GM19463 (cell line): Measurements from ENCODE around the gene TPM4.
"Not testable (repeated sequence)": the region's sequence is repeated elsewhere in the genome, so short reads cannot be mapped to it uniquely, and the experiment has no call there.

Source experiments
- ATAC-seq: cut with Tn5 transposase; IDR thresholded peaks from one replicate; pipeline ENCODE4 v1.9.1; 2021; ENCODE audit warnings: mild to moderate bottlenecking, moderate library complexity; ENCODE audit not compliant: unreplicated experiment

Gene TPM4

GRCh38 chr19:16070366-16070990, 5.8 kb upstream of the TPM4 start:
- ATAC-seq, result no peak

GRCh38 chr19:16071072-16071691, 5.1 kb upstream of the TPM4 start:
- ATAC-seq, result no peak

DNA sequence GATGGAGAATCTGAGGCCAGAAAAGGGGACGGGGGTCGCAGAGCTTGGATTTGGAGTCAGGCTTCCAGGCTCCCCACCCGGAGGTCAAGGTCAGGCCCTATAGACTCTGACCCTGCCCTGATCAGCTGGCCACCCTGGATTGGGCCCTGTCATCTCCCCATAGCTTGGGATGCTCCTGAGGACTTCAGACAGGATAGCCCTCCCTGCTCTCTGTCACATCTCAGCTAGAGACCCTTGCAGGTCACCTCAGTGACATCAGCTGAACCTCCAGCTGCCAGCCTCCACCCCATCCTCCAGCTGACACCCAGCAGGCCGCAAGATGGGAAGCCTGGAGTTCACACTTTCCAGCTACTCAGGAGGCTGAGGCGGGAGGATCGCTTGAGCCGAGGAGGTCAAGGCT, 2.8 kb upstream of the TPM4 start:
- ATAC-seq, result no peak

- no peak for ATAC-seq
Observed at GRCh38 chr19:16073988-16074387, 2.3 kb upstream of the TPM4 start.

GRCh38 chr19:16074488-16075365, 1.6 kb upstream of the TPM4 start:
- no peak for ATAC-seq

DNA sequence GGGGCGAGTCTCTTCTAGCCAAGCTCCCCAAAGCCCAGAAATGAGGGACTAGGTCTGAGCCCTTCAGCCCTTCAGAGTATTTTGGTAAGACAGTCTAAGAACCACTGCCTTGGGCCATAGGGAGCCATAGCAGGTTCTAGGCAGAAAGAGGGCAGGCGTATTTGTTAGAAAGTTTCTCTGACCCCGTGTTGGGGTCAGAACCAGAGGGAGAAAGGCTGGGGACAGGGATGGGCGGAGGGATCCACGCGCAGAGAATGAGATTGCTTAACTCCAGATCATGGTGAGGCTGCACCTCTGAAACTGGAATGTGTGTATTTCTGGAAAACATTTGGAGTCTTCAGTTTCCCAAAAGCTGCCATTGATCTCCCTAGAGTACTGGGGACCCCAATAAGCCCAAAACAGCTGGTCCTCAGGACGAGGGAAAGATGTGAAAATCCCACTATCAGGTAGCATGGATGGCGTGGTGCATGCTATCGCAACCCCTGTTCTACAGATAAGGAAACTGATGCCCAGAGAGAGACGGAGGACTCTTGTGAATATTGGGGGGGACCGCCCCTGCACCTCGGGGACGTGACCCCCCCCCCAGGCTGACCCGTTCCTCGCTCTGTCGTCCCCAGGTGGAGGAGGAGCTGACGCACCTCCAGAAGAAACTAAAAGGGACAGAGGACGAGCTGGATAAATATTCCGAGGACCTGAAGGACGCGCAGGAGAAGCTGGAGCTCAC, 703 bp upstream of the TPM4 start:
- no peak for ATAC-seq

DNA sequence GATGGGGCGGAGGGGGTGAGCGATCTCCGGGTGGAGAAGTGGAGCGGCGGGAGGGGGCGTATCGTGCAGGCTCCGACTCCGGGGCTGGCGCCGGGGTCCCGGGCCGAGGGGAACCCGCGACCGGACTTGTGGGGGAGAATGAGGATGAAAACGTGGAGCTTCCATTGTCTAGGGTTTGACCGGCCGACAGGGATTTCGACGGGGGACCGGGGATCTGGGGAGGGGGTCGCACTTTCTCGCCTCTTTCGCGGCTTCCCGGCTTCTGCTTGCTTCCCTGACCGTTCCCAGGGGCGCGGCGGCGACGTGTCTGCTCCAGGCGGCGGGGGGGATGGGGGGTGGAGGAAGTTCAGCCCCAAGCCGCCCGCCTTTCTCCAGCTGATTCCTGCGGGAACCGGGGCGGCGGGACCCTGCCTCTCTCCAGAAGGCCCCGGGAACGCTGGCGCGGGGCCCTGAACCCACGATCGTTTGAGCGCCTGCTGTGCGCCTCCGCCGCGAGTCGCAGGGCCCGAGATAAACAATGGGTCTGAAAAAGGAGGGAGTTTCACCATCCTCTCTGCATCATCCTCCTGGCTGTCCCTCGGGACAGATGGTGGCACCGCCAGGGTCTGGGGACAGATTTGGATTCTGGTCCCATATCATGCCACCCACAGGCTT, 790 bp downstream of the TPM4 start:
- ATAC-seq, result no peak

DNA sequence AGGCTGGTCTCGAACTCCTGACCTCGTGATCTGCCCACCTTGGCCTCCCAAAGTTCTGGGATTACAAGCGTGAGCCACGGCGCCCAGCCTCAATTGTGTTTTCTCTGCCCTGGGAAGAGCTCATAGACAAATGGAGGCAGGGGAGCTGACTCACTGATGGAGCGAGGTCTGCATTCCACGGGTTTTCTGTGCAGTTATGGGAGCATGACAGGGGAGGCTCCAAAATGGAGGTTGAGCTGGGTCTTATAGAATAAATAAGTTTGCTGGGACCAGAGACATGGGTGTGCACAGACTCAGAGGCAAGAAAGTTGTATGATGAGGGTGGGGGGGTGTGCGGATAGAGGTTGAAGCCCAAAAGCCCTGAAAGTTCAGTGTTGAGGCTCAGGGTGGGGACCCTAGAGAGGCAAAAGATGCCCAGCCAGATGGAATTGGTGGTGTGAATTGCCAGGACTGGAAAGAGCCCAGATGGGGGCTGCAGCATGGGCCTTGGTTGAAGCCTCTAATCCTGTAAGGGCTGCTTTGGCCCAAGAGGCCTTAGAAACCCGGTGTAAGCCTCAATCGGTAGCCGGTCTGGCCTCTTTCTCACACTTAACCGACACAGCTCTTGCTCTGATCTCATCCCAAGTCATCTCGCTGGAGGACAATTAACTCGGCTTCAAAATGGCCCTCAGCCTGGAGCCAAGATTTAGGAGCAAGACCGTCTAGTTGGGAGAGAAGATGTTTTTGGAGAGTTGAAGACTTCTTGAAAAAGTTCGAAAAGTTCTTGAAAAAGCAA, 1.9 kb downstream of the TPM4 start:
- ATAC-seq, result no peak

- peak; percentile 38 for ATAC-seq
Observed at GRCh38 chr19:16078759-16079707, 2.7 kb downstream of the TPM4 start.

DNA sequence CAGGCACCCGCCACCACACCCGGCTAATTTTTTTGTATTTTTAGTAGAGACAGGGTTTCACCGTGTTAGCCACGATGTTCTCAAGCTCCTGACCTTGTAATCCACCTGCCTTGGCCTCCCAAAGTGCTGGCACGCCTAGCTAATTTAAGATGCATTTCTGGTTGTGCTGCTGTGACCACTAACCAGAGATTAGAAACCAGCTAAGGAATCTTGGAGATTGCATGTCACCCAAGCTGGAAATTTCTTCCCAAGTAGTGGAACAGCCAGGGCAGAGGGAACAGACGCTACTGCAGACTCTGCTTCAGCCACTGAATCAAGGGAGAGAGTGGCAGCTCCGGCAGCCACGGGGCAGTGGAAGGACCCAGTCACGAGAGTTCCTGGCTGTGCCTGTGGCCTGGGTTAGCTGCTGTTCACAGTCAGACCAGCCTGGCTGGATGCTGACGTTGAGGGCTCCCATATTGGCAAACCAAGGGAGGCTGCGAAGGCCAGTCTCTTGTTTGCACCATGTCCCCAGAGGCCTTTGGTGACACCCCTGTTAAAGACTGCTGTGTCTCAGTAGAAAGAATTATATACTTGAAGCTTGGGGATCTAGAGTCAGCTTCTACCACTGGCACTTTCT, 7.9 kb downstream of the TPM4 start:
- no peak for ATAC-seq

GRCh38 chr19:16085115-16085514, 8.8 kb downstream of the TPM4 start:
- ATAC-seq, result no peak

GRCh38 chr19:16087404-16087803, 11.1 kb downstream of the TPM4 start:
- ATAC-seq, result not testable (repeated sequence)

- ATAC-seq, result no peak
Observed at GRCh38 chr19:16087940-16088339, 11.6 kb downstream of the TPM4 start.

GRCh38 chr19:16088351-16089009, 12.2 kb downstream of the TPM4 start:
- ATAC-seq, result no peak

DNA sequence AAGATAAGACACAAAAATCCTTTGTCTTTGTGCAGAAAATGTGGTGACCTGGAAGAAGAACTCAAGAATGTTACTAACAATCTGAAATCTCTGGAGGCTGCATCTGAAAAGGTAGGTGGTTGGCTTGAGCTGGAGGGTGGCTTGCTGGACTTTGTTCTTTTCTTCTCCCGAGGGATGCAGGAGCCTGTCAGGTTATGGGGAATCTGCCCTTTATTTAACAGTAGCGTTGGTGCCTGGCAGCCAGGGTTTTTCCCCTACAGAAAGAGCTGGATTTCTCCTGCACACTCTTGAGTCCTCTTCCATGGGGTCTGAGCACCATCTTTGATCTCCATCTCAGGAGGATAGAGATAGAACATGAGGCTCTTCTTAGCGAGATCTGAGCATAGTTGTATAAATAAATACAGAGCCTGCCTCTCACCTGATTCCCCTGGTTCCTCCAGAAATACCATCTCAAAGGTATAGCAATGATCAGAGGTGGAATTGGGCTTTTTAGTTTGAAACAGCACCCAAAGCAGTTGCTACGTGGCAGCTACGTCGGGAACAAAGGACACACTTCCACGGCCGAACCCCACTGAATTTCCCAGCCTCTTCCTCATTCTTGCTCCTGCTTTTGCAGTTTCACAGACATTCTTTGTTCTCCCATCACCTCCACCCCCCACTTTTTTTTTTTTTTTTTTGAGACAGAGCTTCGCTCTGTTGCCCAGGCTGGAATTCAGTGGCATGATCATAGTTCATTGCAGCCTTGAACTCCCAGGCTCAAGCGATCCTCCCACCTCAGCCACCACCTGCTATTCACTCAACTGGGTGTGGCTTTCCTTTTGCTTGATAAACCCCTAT, 12.9 kb downstream of the TPM4 start:
- no peak for ATAC-seq

DNA sequence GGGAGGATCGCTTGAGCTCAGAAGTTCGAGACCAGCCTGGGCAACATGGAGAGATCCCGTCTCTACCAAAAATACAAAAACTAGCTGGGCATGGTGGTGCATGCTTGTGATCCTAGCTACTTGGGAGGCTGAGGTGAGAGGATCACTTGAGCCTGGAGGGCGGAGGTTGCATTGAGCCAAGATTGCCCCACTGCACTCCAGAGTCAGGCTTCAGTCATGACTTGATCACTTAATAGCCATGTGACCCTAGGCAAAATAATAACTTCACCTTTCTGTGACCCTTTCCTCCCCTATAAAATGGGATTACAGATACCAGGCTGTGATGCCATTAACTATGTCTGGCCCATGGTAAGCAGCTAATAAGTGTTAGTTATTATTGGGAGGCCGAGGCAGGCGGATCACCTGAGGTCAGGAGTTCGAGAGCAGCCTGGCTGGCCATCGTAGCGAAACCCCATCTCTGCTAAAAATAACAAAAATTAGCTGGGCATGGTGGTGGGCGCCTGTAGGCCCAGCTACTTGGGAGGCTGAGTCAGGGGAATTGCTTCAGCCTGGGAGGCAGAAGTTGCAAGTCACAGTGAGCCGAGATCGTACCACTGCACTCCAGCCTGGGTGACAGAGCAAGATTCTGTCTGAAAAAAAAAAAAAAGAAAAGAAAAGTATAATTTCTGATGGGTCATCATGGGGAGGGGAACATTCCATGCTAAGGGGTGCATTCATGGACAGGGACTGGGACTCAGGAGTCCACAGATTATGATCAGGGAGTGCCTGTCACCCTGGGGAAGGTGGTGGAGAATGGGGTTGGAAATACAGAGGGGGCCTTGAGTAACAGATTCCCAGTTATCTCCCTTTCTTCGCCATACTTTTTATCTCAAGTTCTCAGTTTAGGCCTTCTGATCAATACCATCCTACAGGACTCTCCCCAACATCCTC, 15.5 kb downstream of the TPM4 start:
- no peak for ATAC-seq
